Stimulated activated naive CD8-positive, alpha-beta T cell treated with anti-CD3 and anti-CD28 coated beads, Interleukin-15, Interleukin-2, amounts not matched to agents 100 ng/mL and 50 ng/mL, for 24 hours (primary cell): Measurements from ENCODE around the gene GALNT10.
A peak's percentile ranks its signal among the peaks of the same experiment; 100 is the strongest.

ENCODE experiments used
- H3K27ac Mint-ChIP-seq: one replicate; pipeline ENCODE4 v1.8.0; 2021; ENCODE audit warnings: mild to moderate bottlenecking, mixed read lengths
- H3K27me3 Mint-ChIP-seq: one replicate; pipeline ENCODE4 v1.8.0; 2021; ENCODE audit warnings: mixed read lengths
- H3K36me3 Mint-ChIP-seq: one replicate; pipeline ENCODE4 v1.8.0; 2021; ENCODE audit warnings: low read depth, mixed read lengths
- H3K4me1 Mint-ChIP-seq: one replicate; pipeline ENCODE4 v1.8.0; 2021; ENCODE audit warnings: low read depth, mixed read lengths
- H3K4me3 Mint-ChIP-seq: one replicate; pipeline ENCODE4 v1.8.0; 2021; ENCODE audit warnings: mild to moderate bottlenecking, mixed read lengths
- H3K9me3 Mint-ChIP-seq: one replicate; pipeline ENCODE4 v1.8.0; 2021; ENCODE audit warnings: mixed read lengths

The GALNT10 gene

DNA sequence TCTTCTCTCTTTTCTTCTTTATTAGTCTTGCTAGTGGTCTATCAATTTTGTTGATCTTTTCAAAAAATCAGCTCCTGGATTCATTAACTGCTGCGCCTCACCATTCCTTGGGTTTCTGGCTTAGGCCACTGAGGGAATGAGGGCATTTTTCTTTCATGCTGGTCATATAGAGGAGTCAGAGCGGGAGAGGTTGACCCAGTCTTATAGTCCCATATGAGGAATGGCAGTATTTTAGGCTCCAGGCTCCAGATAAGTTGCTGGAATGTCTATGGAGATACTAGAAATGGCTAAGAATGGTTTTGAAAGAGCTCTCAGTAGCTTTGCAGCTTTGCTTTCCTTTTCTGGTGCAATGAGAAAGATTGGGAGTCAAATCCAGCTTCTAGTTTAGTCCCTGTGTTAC is 58.2 kb downstream of the GALNT10 start:
- peaks cover 16% of the 10 kb centered on the region for H3K9me3 Mint-ChIP-seq
- peaks cover 26% of the 10 kb centered on the region for H3K36me3 Mint-ChIP-seq
- H3K27ac Mint-ChIP-seq, result no peak overlapping the region
- H3K27me3 Mint-ChIP-seq, result no peaks in the 10 kb centered on the region
- H3K4me1 Mint-ChIP-seq, result peaks cover 10% of the 10 kb centered on the region
- no peak overlapping the region for H3K4me3 Mint-ChIP-seq

DNA sequence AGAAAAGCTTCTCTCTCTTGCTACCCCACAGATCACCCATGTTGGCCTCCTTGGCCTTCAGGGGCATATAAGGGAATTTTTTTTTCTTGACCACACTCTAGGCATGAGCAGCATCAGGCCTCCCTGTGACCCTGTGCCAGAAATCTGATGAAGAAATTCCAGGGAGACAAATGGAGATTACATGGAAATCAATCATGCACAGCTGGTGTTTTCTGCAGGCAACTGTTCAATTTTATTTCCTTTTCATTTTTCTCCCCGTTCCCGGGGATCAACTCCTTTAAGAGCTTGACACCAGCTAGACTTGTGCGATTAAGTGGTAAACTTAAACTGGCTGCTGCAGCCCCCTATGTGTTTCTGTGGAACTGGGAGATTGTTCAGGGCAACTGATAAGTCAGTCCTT is 59.3 kb downstream of the GALNT10 start:
- Mint-ChIP-seq H3K4me1 (peaks cover 2% of the 10 kb centered on the region), H3K36me3 (peaks cover 36% of the 10 kb centered on the region), H3K4me3 (no peak overlapping the region), H3K27me3 (no peaks in the 10 kb centered on the region), H3K9me3 (peaks cover 16% of the 10 kb centered on the region), H3K27ac (no peak overlapping the region)

- no peaks in the 10 kb centered on the region for H3K27me3 Mint-ChIP-seq
- H3K36me3 Mint-ChIP-seq, result peaks cover 41% of the 10 kb centered on the region
- no peak overlapping the region for H3K4me3 Mint-ChIP-seq
- no peaks in the 10 kb centered on the region for H3K4me1 Mint-ChIP-seq
- no peak overlapping the region for H3K27ac Mint-ChIP-seq
- H3K9me3 Mint-ChIP-seq, result peaks cover 12% of the 10 kb centered on the region
Measured at GRCh38 chr5:154251529-154251928, 61.0 kb downstream of the GALNT10 start.

DNA sequence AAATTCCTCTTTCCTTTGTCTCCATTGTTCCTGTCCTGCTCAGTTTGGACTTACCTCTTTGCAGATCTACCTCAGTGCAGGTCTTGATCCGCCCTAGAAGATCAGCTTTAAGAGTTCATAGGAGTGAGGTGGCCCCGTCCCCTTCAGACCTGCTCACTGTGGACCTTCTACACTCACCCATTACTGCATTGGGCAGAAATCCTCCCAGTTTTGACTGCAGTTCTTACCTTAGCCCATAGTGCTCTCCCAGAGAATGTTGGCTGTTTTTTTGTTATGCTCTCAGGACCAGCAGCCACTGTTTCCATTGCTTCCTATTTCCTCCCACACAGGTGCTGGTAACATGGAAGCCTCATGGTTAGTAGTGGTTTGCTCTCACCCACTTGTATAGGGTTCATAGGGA is 63.3 kb downstream of the GALNT10 start:
- no peak overlapping the region for H3K27ac Mint-ChIP-seq
- no peak overlapping the region for H3K4me3 Mint-ChIP-seq
- H3K36me3 Mint-ChIP-seq, result peaks cover 44% of the 10 kb centered on the region
- peaks cover 12% of the 10 kb centered on the region for H3K9me3 Mint-ChIP-seq
- H3K4me1 Mint-ChIP-seq, result no peaks in the 10 kb centered on the region
- no peaks in the 10 kb centered on the region for H3K27me3 Mint-ChIP-seq

GRCh38 chr5:154254896-154255295 is 64.4 kb downstream of the GALNT10 start:
- Mint-ChIP-seq H3K9me3 (peaks cover 12% of the 10 kb centered on the region), H3K4me1 (peaks cover 2% of the 10 kb centered on the region), H3K27ac (no peak overlapping the region), H3K27me3 (no peaks in the 10 kb centered on the region), H3K4me3 (no peak overlapping the region), H3K36me3 (peaks cover 44% of the 10 kb centered on the region)

DNA sequence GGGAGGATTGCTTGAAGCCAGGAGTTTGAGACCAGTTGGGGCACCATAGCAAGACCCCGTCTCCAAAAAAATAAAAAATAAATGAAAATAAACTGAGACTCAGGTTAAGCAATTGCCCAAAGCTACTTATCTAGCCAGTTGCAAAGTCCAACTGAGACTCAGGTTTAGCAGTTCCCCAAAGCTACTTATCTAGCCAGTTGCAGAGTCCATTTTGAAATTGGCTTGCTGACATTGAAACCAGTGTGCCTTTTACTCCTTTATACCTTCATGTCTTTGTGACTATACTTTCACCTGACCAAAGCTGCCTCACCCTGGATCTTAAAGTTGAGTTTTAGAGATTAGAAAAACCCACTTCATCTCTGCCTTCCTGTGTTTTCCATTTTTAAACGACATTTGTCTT is 66.5 kb downstream of the GALNT10 start:
- Mint-ChIP-seq H3K27ac (no peak overlapping the region), H3K4me3 (no peak overlapping the region), H3K4me1 (peaks cover 2% of the 10 kb centered on the region), H3K9me3 (peaks cover 10% of the 10 kb centered on the region), H3K36me3 (peaks cover 36% of the 10 kb centered on the region), H3K27me3 (no peaks in the 10 kb centered on the region)

DNA sequence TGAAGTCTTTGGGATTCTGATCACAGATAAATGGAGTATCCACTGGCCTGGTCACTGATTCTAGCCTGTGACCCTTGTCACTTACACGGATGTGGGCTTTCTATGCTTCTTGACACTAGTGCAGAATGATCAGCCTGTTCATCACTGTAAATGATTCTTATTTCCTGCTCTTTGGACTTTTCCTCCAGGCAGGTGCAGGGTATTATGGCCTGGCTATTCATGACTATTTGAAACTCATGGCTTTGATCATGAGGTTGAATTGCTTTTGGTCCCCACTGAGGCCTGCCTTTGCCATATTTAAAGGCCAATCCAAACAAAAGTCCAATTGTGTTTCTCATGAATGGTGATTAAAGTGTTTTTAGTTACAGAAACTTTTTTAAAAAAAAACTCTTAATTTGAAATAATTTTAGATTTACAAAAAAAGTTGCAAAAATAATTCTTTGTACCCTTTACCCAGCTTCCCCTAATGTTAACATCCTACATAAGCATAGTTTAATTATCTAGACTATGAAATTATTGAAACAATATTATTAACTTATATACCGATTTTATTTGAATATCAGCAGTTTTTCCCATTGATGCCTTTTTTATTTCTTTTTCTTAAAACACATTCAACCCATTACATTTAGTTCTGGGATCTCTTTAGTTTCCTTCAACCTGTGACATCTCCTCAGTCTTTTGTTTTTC is 68.1 kb downstream of the GALNT10 start:
- Mint-ChIP-seq H3K4me1 (peaks cover 2% of the 10 kb centered on the region), H3K27me3 (no peaks in the 10 kb centered on the region), H3K36me3 (peaks cover 35% of the 10 kb centered on the region), H3K9me3 (no peaks in the 10 kb centered on the region), H3K4me3 (no peak overlapping the region), H3K27ac (no peak overlapping the region)

- Mint-ChIP-seq H3K9me3 (no peaks in the 10 kb centered on the region), H3K27me3 (no peaks in the 10 kb centered on the region), H3K27ac (no peak overlapping the region), H3K4me1 (peaks cover 2% of the 10 kb centered on the region), H3K4me3 (no peak overlapping the region), H3K36me3 (peaks cover 18% of the 10 kb centered on the region)
Measured at GRCh38 chr5:154260224-154260927, 69.8 kb downstream of the GALNT10 start.

GRCh38 chr5:154262342-154262741 is 71.8 kb downstream of the GALNT10 start:
- no peaks in the 10 kb centered on the region for H3K9me3 Mint-ChIP-seq

GRCh38 chr5:154264549-154265196 is 74.1 kb downstream of the GALNT10 start:
- Mint-ChIP-seq H3K9me3 (no peaks in the 10 kb centered on the region), H3K27ac (no peak overlapping the region), H3K4me3 (no peak overlapping the region), H3K36me3 (peaks cover 17% of the 10 kb centered on the region), H3K4me1 (peaks cover 2% of the 10 kb centered on the region), H3K27me3 (no peaks in the 10 kb centered on the region)

More at GRCh38 chr5:154262342-154262741, 71.8 kb downstream of the GALNT10 start:
- Mint-ChIP-seq H3K27me3 (no peaks in the 10 kb centered on the region), H3K36me3 (peaks cover 11% of the 10 kb centered on the region), H3K4me3 (no peak overlapping the region), H3K4me1 (peaks cover 2% of the 10 kb centered on the region), H3K27ac (no peak overlapping the region)

DNA sequence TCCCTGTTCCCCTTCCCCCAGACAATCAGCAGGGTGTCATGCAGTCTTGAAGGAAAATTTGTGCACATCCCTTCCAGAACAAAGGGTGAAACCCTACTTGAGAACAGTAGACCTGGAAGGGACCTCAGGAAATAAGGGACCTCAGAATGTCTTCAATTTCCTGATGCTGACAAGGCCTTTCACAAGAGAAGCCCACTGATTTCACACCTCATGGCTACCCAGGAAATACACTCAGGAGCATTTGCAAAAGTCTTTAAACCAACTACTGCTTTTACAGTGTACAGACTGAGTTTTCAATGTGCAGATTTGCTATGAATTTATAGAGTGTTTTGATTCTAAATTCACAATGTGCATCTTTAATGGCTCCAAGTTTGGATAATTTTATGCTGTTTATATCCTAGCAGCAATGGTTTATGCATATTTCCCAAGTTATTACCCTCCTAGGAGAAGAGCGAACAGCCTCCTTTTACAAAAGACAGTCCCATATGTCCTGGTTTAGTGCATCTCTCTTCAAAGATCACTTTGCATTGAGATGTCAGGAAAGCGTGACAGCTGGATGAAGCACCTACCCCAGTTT is 74.8 kb downstream of the GALNT10 start:
- no peaks in the 10 kb centered on the region for H3K27me3 Mint-ChIP-seq
- no peak overlapping the region for H3K27ac Mint-ChIP-seq
- H3K36me3 Mint-ChIP-seq, result peaks cover 17% of the 10 kb centered on the region
- no peaks in the 10 kb centered on the region for H3K9me3 Mint-ChIP-seq
- no peaks in the 10 kb centered on the region for H3K4me1 Mint-ChIP-seq
- no peak overlapping the region for H3K4me3 Mint-ChIP-seq

DNA sequence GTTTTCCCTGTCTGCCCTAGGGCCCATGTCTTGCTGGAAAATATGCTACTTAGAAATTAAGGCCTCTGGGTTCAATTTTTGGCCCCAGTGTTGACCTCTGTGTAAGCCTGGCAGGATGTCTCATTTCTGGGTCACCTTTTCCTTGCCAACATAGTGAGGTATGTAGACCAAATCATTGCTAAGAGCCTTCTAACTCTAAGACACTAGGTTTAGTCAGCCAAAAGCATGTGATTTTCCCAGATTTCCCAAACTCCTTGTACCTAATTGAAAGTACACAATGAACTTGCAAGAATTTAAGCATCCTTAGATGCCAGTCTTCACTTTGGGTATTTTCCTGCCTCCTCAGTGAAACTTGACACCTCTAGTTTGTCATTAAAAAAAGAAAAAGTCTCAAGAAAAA is 77.0 kb downstream of the GALNT10 start:
- Mint-ChIP-seq H3K27ac (no peak overlapping the region), H3K9me3 (no peaks in the 10 kb centered on the region), H3K36me3 (peaks cover 14% of the 10 kb centered on the region), H3K4me3 (no peak overlapping the region), H3K27me3 (no peaks in the 10 kb centered on the region), H3K4me1 (peaks cover 12% of the 10 kb centered on the region)

DNA sequence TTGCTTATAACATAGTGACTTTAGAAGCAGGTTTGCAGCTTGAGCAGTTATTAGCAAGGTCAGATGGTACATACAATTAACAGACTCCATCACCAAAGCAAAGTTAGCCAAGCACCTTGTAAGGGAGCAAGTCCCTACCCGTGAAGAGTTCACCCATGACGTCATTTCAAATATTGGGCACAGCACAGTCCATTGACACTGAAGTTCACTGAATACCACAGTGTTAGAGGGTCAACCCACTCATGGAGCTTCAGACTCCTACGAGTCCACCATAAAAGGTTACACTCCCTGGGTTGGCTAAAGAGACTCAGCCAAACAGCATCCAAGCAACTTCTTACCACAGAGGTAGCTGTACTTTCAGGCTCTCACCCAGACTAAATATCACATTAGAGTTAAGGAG is 77.5 kb downstream of the GALNT10 start:
- Mint-ChIP-seq H3K9me3 (no peaks in the 10 kb centered on the region), H3K27ac (no peak overlapping the region), H3K36me3 (peaks cover 9% of the 10 kb centered on the region), H3K27me3 (no peaks in the 10 kb centered on the region), H3K4me1 (peaks cover 18% of the 10 kb centered on the region), H3K4me3 (no peak overlapping the region)

- H3K27me3 Mint-ChIP-seq, result no peaks in the 10 kb centered on the region
- no peaks in the 10 kb centered on the region for H3K9me3 Mint-ChIP-seq
- H3K27ac Mint-ChIP-seq, result no peak overlapping the region
- H3K36me3 Mint-ChIP-seq, result peaks cover 6% of the 10 kb centered on the region
- H3K4me1 Mint-ChIP-seq, result peaks cover 29% of the 10 kb centered on the region
- H3K4me3 Mint-ChIP-seq, result no peak overlapping the region
Measured at GRCh38 chr5:154269414-154269813, 78.9 kb downstream of the GALNT10 start.

- peak overlapping the region; percentile 9 for H3K27ac Mint-ChIP-seq
- H3K4me3 Mint-ChIP-seq, result no peak overlapping the region
- H3K27me3 Mint-ChIP-seq, result no peaks in the 10 kb centered on the region
- peaks cover 6% of the 10 kb centered on the region for H3K36me3 Mint-ChIP-seq
- H3K4me1 Mint-ChIP-seq, result peaks cover 38% of the 10 kb centered on the region
- no peaks in the 10 kb centered on the region for H3K9me3 Mint-ChIP-seq
Measured at GRCh38 chr5:154271466-154271865, 80.9 kb downstream of the GALNT10 start.
